BLaER1 treated with 17β-estradiol and CSF1 and Interleukin-3, amounts not matched to agents 10 nM and 100 nM (cell line): Measurements from ENCODE around the gene RASAL2.
"Not testable (repeated sequence)": the region's sequence is repeated elsewhere in the genome, so short reads cannot be mapped to it uniquely, and the experiment has no call there.

Source experiments
- H3K27ac ChIP-seq, 11 experiments: shearing (Covaris generic); formaldehyde crosslinking; 2 replicates each; pipeline ENCODE4 v1.8.1; 2022
- H3K27me3 ChIP-seq, 11 experiments: shearing (Covaris generic); formaldehyde crosslinking; 2 replicates each; pipeline ENCODE4 v1.8.1; 2022
- H3K36me3 ChIP-seq, 11 experiments: shearing (Covaris generic); formaldehyde crosslinking; 2 replicates each; pipeline ENCODE4 v1.8.1; 2022
- H3K4me1 ChIP-seq, 10 experiments: shearing (Covaris generic); formaldehyde crosslinking; 2 replicates each; pipeline ENCODE4 v1.8.1; 2022
- H3K4me2 ChIP-seq, 11 experiments: shearing (Covaris generic); formaldehyde crosslinking; 2 replicates each; pipeline ENCODE4 v1.8.1; 2022
- H3K4me3 ChIP-seq, 10 experiments: shearing (Covaris generic); formaldehyde crosslinking; 2 replicates each; pipeline ENCODE4 v1.8.1; 2022
- H3K9ac ChIP-seq, 11 experiments: shearing (Covaris generic); formaldehyde crosslinking; 2 replicates each; pipeline ENCODE4 v1.8.1; 2022
- H3K9me3 ChIP-seq, 11 experiments: shearing (Covaris generic); formaldehyde crosslinking; replicated peaks in 1 of 11; 2 replicates each; pipeline ENCODE4 v1.8.1; 2022
- H4K20me1 ChIP-seq, 11 experiments: shearing (Covaris generic); formaldehyde crosslinking; 2 replicates each; pipeline ENCODE4 v1.8.1; 2022
- Cebpa-rat ChIP-seq, 11 experiments: shearing (Covaris generic); IDR thresholded peaks; 2 replicates each; pipeline ENCODE4 v1.8.1; 2022

RASAL2 gene

GRCh38 chr1:178241057-178241456, 147.2 kb downstream of the RASAL2 start:
- Histone ChIP-seq H3K4me3 (no peak overlapping the region), H4K20me1 (peaks cover 0 to 9% (median 0%) of the 10 kb centered on the region in 11 experiments; a peak in 2 of 22 replicates), H3K4me1 (peaks cover 0 to 4% (median 0%) of the 10 kb centered on the region in 10 experiments; a peak in 2 of 20 replicates)

GRCh38 chr1:178241837-178242236, 147.9 kb downstream of the RASAL2 start:
- Histone ChIP-seq H3K9me3 (no peaks in the 10 kb centered on the region; a peak in 1 of 22 replicates), H3K9ac (no peak overlapping the region), H3K4me3 (no peak overlapping the region), H3K27ac (no peak overlapping the region), H3K4me2 (no peak overlapping the region), H3K4me1 (peaks cover 0 to 4% (median 0%) of the 10 kb centered on the region in 10 experiments; a peak in 2 of 20 replicates), H4K20me1 (peaks cover 0 to 9% (median 0%) of the 10 kb centered on the region in 11 experiments; a peak in 2 of 22 replicates), H3K36me3 (no peaks in the 10 kb centered on the region), H3K27me3 (no peaks in the 10 kb centered on the region)
- no peak for TF ChIP-seq Cebpa-rat (IDR thresholded peaks at IDR 0.05)

More at GRCh38 chr1:178241057-178241456, 147.2 kb downstream of the RASAL2 start:
- no peaks in the 10 kb centered on the region for H3K9me3 ChIP-seq
- no peak overlapping the region for H3K27ac ChIP-seq
- no peak overlapping the region for H3K9ac ChIP-seq
- no peak for TF ChIP-seq Cebpa-rat (IDR thresholded peaks at IDR 0.05)
- H3K36me3 ChIP-seq = no peaks in the 10 kb centered on the region
- H3K27me3 ChIP-seq = no peaks in the 10 kb centered on the region
- H3K4me2 ChIP-seq = no peak overlapping the region

GRCh38 chr1:178243119-178243518, 149.2 kb downstream of the RASAL2 start:
- TF ChIP-seq Cebpa-rat (IDR thresholded peaks at IDR 0.05) = no peak

GRCh38 chr1:178243890-178244289, 150.0 kb downstream of the RASAL2 start:
- Histone ChIP-seq H3K27me3 (no peaks in the 10 kb centered on the region), H3K9me3 (peaks cover 10 to 20% (median 15%) of the 10 kb centered on the region in 11 experiments; a peak in 21 of 22 replicates), H3K36me3 (no peaks in the 10 kb centered on the region), H4K20me1 (peaks cover 0 to 9% (median 0%) of the 10 kb centered on the region in 11 experiments; a peak in 2 of 22 replicates), H3K4me3 (no peak overlapping the region), H3K4me2 (no peak overlapping the region), H3K27ac (no peak overlapping the region), H3K4me1 (peaks cover 0 to under 1% (median 0%) of the 10 kb centered on the region in 10 experiments; a peak in 1 of 20 replicates), H3K9ac (no peak overlapping the region)
- no peak for TF ChIP-seq Cebpa-rat (IDR thresholded peaks at IDR 0.05)

More at GRCh38 chr1:178243119-178243518, 149.2 kb downstream of the RASAL2 start:
- Histone ChIP-seq H3K4me3 (no peak overlapping the region), H3K27ac (no peak overlapping the region), H3K4me1 (peaks cover 0 to 4% (median 0%) of the 10 kb centered on the region in 10 experiments; a peak in 2 of 20 replicates), H3K4me2 (no peak overlapping the region), H3K27me3 (no peaks in the 10 kb centered on the region), H3K9ac (no peak overlapping the region), H3K36me3 (no peaks in the 10 kb centered on the region), H4K20me1 (peaks cover 0 to 9% (median 0%) of the 10 kb centered on the region in 11 experiments; a peak in 2 of 22 replicates), H3K9me3 (peaks cover 2 to 12% (median 7%) of the 10 kb centered on the region in 11 experiments; a peak in 21 of 22 replicates)

- H4K20me1 ChIP-seq, H3K4me1 ChIP-seq, H3K27me3 ChIP-seq, H3K4me2 ChIP-seq, H3K9ac ChIP-seq, H3K36me3 ChIP-seq, H3K27ac ChIP-seq, H3K4me3 ChIP-seq: not testable (repeated sequence)
- peaks cover 26 to 36% (median 30%) of the 10 kb centered on the region in 11 experiments for H3K9me3 ChIP-seq
Measured at GRCh38 chr1:178248284-178248683, 154.4 kb downstream of the RASAL2 start.

- not testable (repeated sequence) for H3K9ac ChIP-seq, H3K36me3 ChIP-seq, H3K4me1 ChIP-seq, H3K27ac ChIP-seq, H3K4me3 ChIP-seq, H3K27me3 ChIP-seq, H4K20me1 ChIP-seq, H3K4me2 ChIP-seq
- peaks cover 18 to 20% (median 19%) of the 10 kb centered on the region in 11 experiments for H3K9me3 ChIP-seq
Measured at GRCh38 chr1:178253581-178253980, 159.7 kb downstream of the RASAL2 start.

- Histone ChIP-seq H3K36me3 (no peaks in the 10 kb centered on the region), H3K9me3 (peaks cover 10 to 12% (median 11%) of the 10 kb centered on the region in 11 experiments; a peak in 21 of 22 replicates), H3K4me2 (no peak overlapping the region), H3K4me3 (no peak overlapping the region), H4K20me1 (no peaks in the 10 kb centered on the region), H3K9ac (no peak overlapping the region), H3K27ac (no peak overlapping the region), H3K4me1 (no peaks in the 10 kb centered on the region), H3K27me3 (no peaks in the 10 kb centered on the region)
- no peak for TF ChIP-seq Cebpa-rat (IDR thresholded peaks at IDR 0.05)
Measured at GRCh38 chr1:178254433-178254832, 160.5 kb downstream of the RASAL2 start.

GRCh38 chr1:178258536-178258935, 164.6 kb downstream of the RASAL2 start:
- TF ChIP-seq Cebpa-rat (IDR thresholded peaks at IDR 0.05) = no peak
- no peaks in the 10 kb centered on the region for H3K27me3 ChIP-seq
- H4K20me1 ChIP-seq = no peaks in the 10 kb centered on the region; a peak in 1 of 22 replicates
- no peak overlapping the region for H3K27ac ChIP-seq
- no peaks in the 10 kb centered on the region for H3K36me3 ChIP-seq
- no peak overlapping the region for H3K4me2 ChIP-seq
- no peaks in the 10 kb centered on the region; a peak in 1 of 22 replicates for H3K9me3 ChIP-seq
- no peak overlapping the region for H3K4me3 ChIP-seq
- H3K9ac ChIP-seq = no peak overlapping the region
- no peaks in the 10 kb centered on the region for H3K4me1 ChIP-seq

- Histone ChIP-seq H3K4me3 (no peak overlapping the region), H3K4me2 (no peak overlapping the region), H3K9ac (no peak overlapping the region), H3K9me3 (no peaks in the 10 kb centered on the region), H3K27ac (no peak overlapping the region), H3K27me3 (no peaks in the 10 kb centered on the region), H3K4me1 (no peaks in the 10 kb centered on the region), H4K20me1 (no peaks in the 10 kb centered on the region; a peak in 1 of 22 replicates), H3K36me3 (no peaks in the 10 kb centered on the region)
- no peak for TF ChIP-seq Cebpa-rat (IDR thresholded peaks at IDR 0.05)
Measured at GRCh38 chr1:178262120-178262500, 168.2 kb downstream of the RASAL2 start.

GRCh38 chr1:178263341-178263740, 169.4 kb downstream of the RASAL2 start:
- Histone ChIP-seq H3K9ac (no peak overlapping the region), H4K20me1 (no peaks in the 10 kb centered on the region; a peak in 1 of 22 replicates), H3K4me1 (no peaks in the 10 kb centered on the region), H3K27me3 (no peaks in the 10 kb centered on the region), H3K27ac (no peak overlapping the region), H3K9me3 (no peaks in the 10 kb centered on the region), H3K4me2 (no peak overlapping the region), H3K36me3 (no peaks in the 10 kb centered on the region), H3K4me3 (no peak overlapping the region)
- no peak for TF ChIP-seq Cebpa-rat (IDR thresholded peaks at IDR 0.05)
